Mesothelial cell of epicardium (in vitro differentiated cells): ENCODE results near the gene B3GALT6. TPM values are rescaled to one million over a fixed set of nuclear protein-coding genes. Genes with fewer than 3 reads are reported as not detected.

Experiments used
- DNase-seq, 2 experiments: peaks; one replicate each; pipeline ENCODE4 v3.0.0; 2021; ENCODE audit warnings: low spot score in 2 of 2; ENCODE audit not compliant: unreplicated experiment in 2 of 2
- H3K27ac Mint-ChIP-seq: 2 replicates; pipeline ENCODE4 v1.8.0; 2021; ENCODE audit warnings: mixed read lengths
- H3K27me3 Mint-ChIP-seq: 2 replicates; pipeline ENCODE4 v1.8.0; 2021; ENCODE audit warnings: low read depth, mixed read lengths
- H3K36me3 Mint-ChIP-seq: 2 replicates; pipeline ENCODE4 v1.8.0; 2021; ENCODE audit warnings: mixed read lengths
- H3K4me1 Mint-ChIP-seq: 2 replicates; pipeline ENCODE4 v1.8.0; 2021; ENCODE audit warnings: mixed read lengths
- H3K4me3 Mint-ChIP-seq: 2 replicates; pipeline ENCODE4 v1.8.0; 2021; ENCODE audit warnings: mild to moderate bottlenecking, moderate library complexity, mixed read lengths
- H3K9me3 Mint-ChIP-seq: 2 replicates; pipeline ENCODE4 v1.8.0; 2021; ENCODE audit warnings: mixed read lengths
- CTCF ChIP-seq: fragments of 200-600 bp; sonication (generic); IDR thresholded peaks from one replicate; pipeline ENCODE4 v1.5.0; 2021; ENCODE audit warnings: antibody characterized with exemption; ENCODE audit not compliant: unreplicated experiment
- total RNA-seq: library from RNA; stranded (reverse); gene quantifications from 3 replicates; pipeline ENCODE4 v1.2.1, GENCODE V29; 2021

The B3GALT6 gene
- total RNA-seq, 1 donor from 2014 or later: 34.1 TPM

- no peak for TF ChIP-seq CTCF
- H3K9me3 Mint-ChIP-seq: no peaks in the 10 kb centered on the region
- peaks cover 33% of the 10 kb centered on the region for H3K4me1 Mint-ChIP-seq
- H3K27ac Mint-ChIP-seq: peak overlapping the region; percentile 39
- DNase-seq: no peak
- peak overlapping the region; percentile 72 for H3K4me3 Mint-ChIP-seq
- H3K27me3 Mint-ChIP-seq: no peaks in the 10 kb centered on the region
- peaks cover 1% of the 10 kb centered on the region for H3K36me3 Mint-ChIP-seq
Measured at GRCh38 chr1:1274299-1274930, 42.4 kb downstream of the B3GALT6 start.

GRCh38 chr1:1274931-1275431 lies 42.9 kb downstream of the B3GALT6 start:
- Mint-ChIP-seq H3K27me3 (no peaks in the 10 kb centered on the region), H3K27ac (peak overlapping the region; percentile 39), H3K36me3 (peaks cover 1% of the 10 kb centered on the region), H3K4me3 (peak overlapping the region; percentile 72), H3K9me3 (no peaks in the 10 kb centered on the region), H3K4me1 (peaks cover 32% of the 10 kb centered on the region)
- DNase-seq: no peak
- TF ChIP-seq CTCF: no peak

- no peak overlapping the region for H3K27ac Mint-ChIP-seq
- no peak for DNase-seq
- no peak for TF ChIP-seq CTCF
Measured at GRCh38 chr1:1275836-1276235, 43.8 kb downstream of the B3GALT6 start.

GRCh38 chr1:1278620-1279019 lies 46.6 kb downstream of the B3GALT6 start:
- Mint-ChIP-seq H3K27me3 (no peaks in the 10 kb centered on the region), H3K4me1 (peaks cover 5% of the 10 kb centered on the region), H3K27ac (no peak overlapping the region), H3K36me3 (no peaks in the 10 kb centered on the region), H3K4me3 (no peak overlapping the region), H3K9me3 (no peaks in the 10 kb centered on the region)
- DNase-seq: no peak
- TF ChIP-seq CTCF: no peak

More at GRCh38 chr1:1275836-1276235, 43.8 kb downstream of the B3GALT6 start:
- no peaks in the 10 kb centered on the region for H3K9me3 Mint-ChIP-seq
- peak overlapping the region; percentile 37 for H3K4me3 Mint-ChIP-seq
- H3K36me3 Mint-ChIP-seq: peaks cover 1% of the 10 kb centered on the region
- H3K27me3 Mint-ChIP-seq: no peaks in the 10 kb centered on the region
- peaks cover 25% of the 10 kb centered on the region for H3K4me1 Mint-ChIP-seq

DNA sequence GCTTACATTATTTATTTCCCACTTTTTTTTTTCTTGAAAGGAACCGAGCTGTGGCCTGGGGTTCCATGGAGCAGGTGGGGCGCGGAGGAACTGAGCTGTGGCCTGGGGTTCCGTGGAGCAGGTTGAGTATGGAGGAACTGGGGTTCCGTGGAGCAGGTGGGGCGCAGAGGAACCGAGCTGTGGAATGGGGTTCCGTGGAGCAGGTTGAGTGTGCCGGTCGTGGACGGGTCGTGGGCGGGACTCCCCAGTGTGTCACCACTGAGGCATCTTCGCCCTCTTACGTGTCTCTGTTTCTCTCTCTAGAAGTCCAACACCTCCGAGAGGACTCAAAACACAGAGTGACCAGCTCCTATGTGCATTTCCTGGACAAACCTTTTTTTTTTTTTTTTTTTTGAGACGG lies 47.0 kb downstream of the B3GALT6 start:
- Mint-ChIP-seq H3K27me3 (no peaks in the 10 kb centered on the region), H3K4me1 (peaks cover 5% of the 10 kb centered on the region), H3K4me3 (no peak overlapping the region), H3K36me3 (no peaks in the 10 kb centered on the region), H3K27ac (no peak overlapping the region), H3K9me3 (no peaks in the 10 kb centered on the region)
- no peak for DNase-seq
- no peak for TF ChIP-seq CTCF
